HG03103 (cell line): Measurements from ENCODE around the gene ANHX.
"Not testable (repeated sequence)": the region's sequence is repeated elsewhere in the genome, so short reads cannot be mapped to it uniquely, and the experiment has no call there.

ENCODE experiments used
- ATAC-seq: cut with Tn5 transposase; IDR thresholded peaks from one replicate; pipeline ENCODE4 v1.9.1; 2021; ENCODE audit warnings: low read depth; ENCODE audit not compliant: unreplicated experiment

ANHX gene

GRCh38 chr12:133235401-133236112, at the start of gene ANHX:
Gene ANHX, minus strand, starts transcription at chr12:133235877. Its CDS starts 1,521 bp downstream, at chr12:133234356.
- ATAC-seq: no peak

- ATAC-seq: not testable (repeated sequence)
These were observed 29.0 kb upstream of the ANHX start for GRCh38 chr12:133264668-133265067.

GRCh38 chr12:133264173-133264572, 28.5 kb upstream of the ANHX start:
- no peak for ATAC-seq

- ATAC-seq: no peak
These were observed 20.6 kb upstream of the ANHX start for GRCh38 chr12:133256321-133256720.

- ATAC-seq: not testable (repeated sequence)
These were observed 20.2 kb upstream of the ANHX start for GRCh38 chr12:133255833-133256232.

- ATAC-seq: no peak
These were observed 16.1 kb upstream of the ANHX start for GRCh38 chr12:133251732-133252131.

GRCh38 chr12:133236556-133236955, 879 bp upstream of the ANHX start:
- ATAC-seq: no peak

- ATAC-seq: no peak
These were observed 467 bp upstream of the ANHX start for GRCh38 chr12:133236144-133236543.

GRCh38 chr12:133234971-133235370, 706 bp downstream of the ANHX start:
- no peak for ATAC-seq

- ATAC-seq: no peak
These were observed 1.6 kb downstream of the ANHX start for GRCh38 chr12:133233993-133234564.

GRCh38 chr12:133233006-133233405, 2.7 kb downstream of the ANHX start:
- no peak for ATAC-seq

- ATAC-seq: no peak
These were observed 4.7 kb downstream of the ANHX start for GRCh38 chr12:133231001-133231400.

- ATAC-seq: no peak
These were observed 8.3 kb downstream of the ANHX start for GRCh38 chr12:133227281-133227852.

- no peak for ATAC-seq
These were observed 9.0 kb downstream of the ANHX start for GRCh38 chr12:133226690-133227089.

- no peak for ATAC-seq
These were observed 10.2 kb downstream of the ANHX start for GRCh38 chr12:133225527-133225926.

GRCh38 chr12:133222211-133222610, 13.5 kb downstream of the ANHX start:
- ATAC-seq: no peak

- no peak for ATAC-seq
These were observed 14.4 kb downstream of the ANHX start for GRCh38 chr12:133221241-133221640.

- ATAC-seq: no peak
These were observed 15.2 kb downstream of the ANHX start for GRCh38 chr12:133220521-133220920.

GRCh38 chr12:133217219-133217618, 18.5 kb downstream of the ANHX start:
- no peak for ATAC-seq

GRCh38 chr12:133215724-133216123, 20.0 kb downstream of the ANHX start:
- no peak for ATAC-seq

GRCh38 chr12:133206390-133206789, 29.3 kb downstream of the ANHX start:
- no peak for ATAC-seq

GRCh38 chr12:133204264-133204603, 31.4 kb downstream of the ANHX start:
- no peak for ATAC-seq
